ENCODE results near the gene HACD3.

DNA sequence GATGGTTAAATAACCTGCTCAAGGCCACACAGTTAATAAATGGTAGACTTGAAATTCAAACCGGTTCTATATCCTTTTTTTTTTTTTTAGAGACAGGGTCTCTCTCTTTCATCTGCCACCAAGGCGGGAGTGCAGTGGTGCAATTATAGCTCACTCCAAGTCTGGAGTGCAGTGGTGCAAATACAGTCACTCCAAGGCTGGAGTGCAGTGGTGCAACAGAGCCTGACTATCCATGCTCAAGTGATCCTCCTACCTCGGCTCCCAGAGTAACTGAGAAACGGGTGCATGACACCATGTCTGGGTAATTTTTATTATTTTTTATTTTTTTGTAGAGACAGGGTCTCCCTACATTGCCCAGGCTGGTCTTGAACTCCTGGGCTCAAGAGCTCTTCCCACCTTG is 36.2 kb upstream of the HACD3 start:
- TF ChIP-seq CTCF (IDR thresholded peaks at IDR 0.05; ENCODE audit: insufficient read depth, low read length) (no peak), POLR2AphosphoS5 (IDR thresholded peaks at IDR 0.05; ENCODE audit: low read depth) (no peak)
